Endothelial cell of umbilical vein (primary cell): ENCODE results near the gene RNF10. TPM values are rescaled to one million over a fixed set of nuclear protein-coding genes. Genes with fewer than 3 reads are reported as not detected.

Experiments used
- BruUV-seq: library from RNA; stranded (reverse); fragments of 400-500 nt; replicated peaks from 2 replicates; lab custom pipeline; 2021; lab: Mats Ljungman, UMichigan
- CTCF ChIA-PET: fragments of 300-600, 350-600 bp; sonication (Branson Sonifier 250); formaldehyde crosslinking; loops from one replicate; lab custom pipeline; 2021; ENCODE audit warnings: antibody characterized with exemption, inconsistent platforms; lab: Charles Lee
- POLR2A ChIA-PET: fragments of 300-600, 350-600 bp; sonication (Branson Sonifier 250); formaldehyde crosslinking; loops from one replicate; lab custom pipeline; 2021; ENCODE audit warnings: antibody characterized with exemption, inconsistent platforms; lab: Charles Lee
- DNase-seq: peaks from one replicate; pipeline ENCODE4 v3.0.0-alpha.2; 2011; ENCODE audit warnings: low read depth, low spot score
- FAIRE-seq: peaks from 2 replicates; lab custom pipeline; 2011; peaks lifted over from hg19 to GRCh38; lab: Jason Lieb, UNC
- H2AFZ ChIP-seq: 2 replicates; pipeline ENCODE4 v1.6.0; 2012; ENCODE audit warnings: low read depth, low read length, control low read depth, inconsistent platforms
- H3K27ac ChIP-seq: 2 replicates; pipeline ENCODE4 v1.5.1; 2011; ENCODE audit warnings: low read depth, mild to moderate bottlenecking, control low read depth, low read length, moderate library complexity; ENCODE audit not compliant: insufficient read depth
- H3K27me3 ChIP-seq, 2 experiments: 2 replicates each; pipeline versions ENCODE4 v1.6.0 to v1.6.1; 2011; ENCODE audit warnings: low read length in 2 of 2, mixed read lengths in 1 of 2; ENCODE audit not compliant: control insufficient read depth in 2 of 2, insufficient read depth in 2 of 2
- H3K36me3 ChIP-seq, 2 experiments: 2 replicates in 1 of 2; 3 replicates in 1 of 2; pipeline ENCODE4 v1.5.1; 2011; ENCODE audit warnings: low read length in 2 of 2, mild to moderate bottlenecking in 1 of 2, moderate library complexity in 1 of 2; ENCODE audit not compliant: control insufficient read depth in 2 of 2, insufficient read depth in 2 of 2; ENCODE audit errors: extremely low read depth in 1 of 2
- H3K4me1 ChIP-seq: 3 replicates; pipeline ENCODE4 v1.5.1; 2011; ENCODE audit warnings: mild to moderate bottlenecking, low read length; ENCODE audit not compliant: control insufficient read depth, insufficient read depth; ENCODE audit errors: extremely low read depth
- H3K4me2 ChIP-seq: 2 replicates; pipeline ENCODE4 v1.6.1; 2011; ENCODE audit warnings: low read length, control low read depth, mixed read lengths; ENCODE audit not compliant: insufficient read depth
- H3K4me3 ChIP-seq, 3 experiments: fragments of 200-600 bp in 1 of 3; sonication (generic), shearing (Covaris generic) in 1 of 3; replicated peaks in 1 of 3; 2 replicates each; pipeline ENCODE4 v1.5.1; 2011 to 2016; ENCODE audit warnings: control low read depth in 3 of 3, low read length in 3 of 3, mild to moderate bottlenecking in 2 of 3, inconsistent platforms in 1 of 3, low read depth in 1 of 3, moderate library complexity in 1 of 3; ENCODE audit not compliant: insufficient read depth in 1 of 3
- H3K79me2 ChIP-seq: 2 replicates; pipeline ENCODE4 v1.6.0; 2012; ENCODE audit warnings: low read length, inconsistent platforms; ENCODE audit not compliant: control insufficient read depth, insufficient read depth
- H3K9ac ChIP-seq: replicated peaks from 2 replicates; pipeline ENCODE3; 2011; ENCODE audit warnings: low read length, control low read depth; ENCODE audit not compliant: insufficient read depth; ENCODE audit errors: extremely low read depth
- H3K9me1 ChIP-seq: replicated peaks from 3 replicates; pipeline ENCODE4 v1.6.0; 2011; ENCODE audit warnings: mild to moderate bottlenecking, low read length; ENCODE audit not compliant: control insufficient read depth, insufficient read depth; ENCODE audit errors: extremely low read depth
- H3K9me3 ChIP-seq: replicated peaks from 2 replicates; pipeline ENCODE4 v1.5.1; 2012; ENCODE audit warnings: low read length, inconsistent platforms; ENCODE audit not compliant: control insufficient read depth, insufficient read depth
- H4K20me1 ChIP-seq: replicated peaks from 2 replicates; pipeline ENCODE3; 2011; ENCODE audit warnings: mild to moderate bottlenecking, low read length; ENCODE audit not compliant: control insufficient read depth, insufficient read depth; ENCODE audit errors: extremely low read depth
- CTCF ChIP-seq, 2 donors: IDR thresholded peaks; 1 replicate in 1 of 2; 2 replicates in 1 of 2; pipeline ENCODE4 v1.5.1; 2011; ENCODE audit warnings: low read length in 2 of 2, mild to moderate bottlenecking in 2 of 2, moderate library complexity in 2 of 2, control low read depth in 1 of 2, inconsistent platforms in 1 of 2, low read depth in 1 of 2; ENCODE audit not compliant: insufficient read depth in 1 of 2; ENCODE audit errors: extremely low read depth in 1 of 2
- EZH2 ChIP-seq: IDR thresholded peaks from 2 replicates; pipeline ENCODE4 v1.6.1; 2012; ENCODE audit warnings: borderline replicate concordance, low read depth, mild to moderate bottlenecking, moderate library complexity, low read length, inconsistent platforms; ENCODE audit not compliant: severe bottlenecking
- FOS ChIP-seq: IDR thresholded peaks from 2 replicates; pipeline ENCODE4 v1.6.1; 2011; ENCODE audit warnings: mild to moderate bottlenecking, low read length, moderate library complexity, borderline replicate concordance; ENCODE audit not compliant: insufficient read depth
- GATA2 ChIP-seq: IDR thresholded peaks from 2 replicates; pipeline ENCODE4 v1.7.0; 2011; ENCODE audit warnings: low read depth, mild to moderate bottlenecking, moderate library complexity, mixed read lengths, low read length; ENCODE audit not compliant: insufficient read length, insufficient read depth
- JUN ChIP-seq: IDR thresholded peaks from 2 replicates; pipeline ENCODE4 v1.6.1; 2011; ENCODE audit warnings: borderline replicate concordance, low read depth; ENCODE audit not compliant: insufficient read length, insufficient read depth
- MAX ChIP-seq: IDR thresholded peaks from 2 replicates; pipeline ENCODE4 v1.6.1; 2011; ENCODE audit not compliant: insufficient read depth, insufficient read length
- MYC ChIP-seq: IDR thresholded peaks from one replicate; pipeline ENCODE4 v1.6.1; 2011; ENCODE audit warnings: mild to moderate bottlenecking, low read depth, low read length
- POLR2A ChIP-seq: IDR thresholded peaks from 2 replicates; pipeline ENCODE4 v1.6.1; 2012; ENCODE audit warnings: low read depth, mild to moderate bottlenecking, control low read depth, low read length
- POLR2AphosphoS5 ChIP-seq: IDR thresholded peaks from 2 replicates; pipeline ENCODE4 v1.6.1; 2012; ENCODE audit warnings: low read depth, mild to moderate bottlenecking, control low read depth, low read length, moderate library complexity; ENCODE audit not compliant: insufficient read depth
- dilution Hi-C: fragments of 300-500 bp; cut with MboI; formaldehyde crosslinking; loops from one replicate; pipeline ENCODE4 v1.15.0; 2019; ENCODE audit warnings: low sequenced_read_pairs; ENCODE audit not compliant: extremely low pct_ligation_motif_present
- intact Hi-C: fragments of 100-400 bp; cut with micrococcal nuclease; formaldehyde crosslinking; loops from one replicate; pipeline ENCODE4 v1.10.0; 2022
- polyA plus RNA-seq, 4 experiments: library from polyadenylated mRNA; depleted of rRNA in 3 of 4; stranded (reverse) in 3 of 4; unstranded in 1 of 4; fragments of >200 nt; gene quantifications; 2 replicates each; pipeline versions ENCODE4 v1.2.1 to v1.2.3, GENCODE V29; 2011 to 2012; ENCODE audit warnings: missing spikeins in 1 of 4
- total RNA-seq: library from RNA; stranded (reverse); gene quantifications from 2 replicates; pipeline ENCODE4 v1.2.3, GENCODE V29; 2021

RNF10 gene
- total and polyA plus RNA-seq, 2 donors (not counting 3 experiments of a cell fraction or from before 2014, with no cell fraction given) = 120 to 236 TPM

- BruUV-seq = no TSS peak
- CTCF ChIA-PET = interaction anchor here (0.7 to 3.6 kb wide), 9 partner anchors 13 to 152 kb away, joined by 3 to 29 read pairs (median 4); partner anchors contain the start of gene COQ5
Observed at GRCh38 chr12:120496413-120497340, 37.5 kb upstream of the RNF10 start.

More at GRCh38 chr12:120496413-120497340, 37.5 kb upstream of the RNF10 start:
- H3K4me2 ChIP-seq = peak overlapping the region; percentile 98
- H2AFZ ChIP-seq = no peak overlapping the region
- no peak overlapping the region for H3K27ac ChIP-seq
- H3K4me1 ChIP-seq = peaks cover 15% of the 10 kb centered on the region
- H3K9me1 ChIP-seq = no peaks in the 10 kb centered on the region
- dilution Hi-C loops (no loop called here), intact Hi-C loops (loop anchor here (1.0 to 2.0 kb wide), 3 partner anchors 33 to 84 kb away; partner anchors contain the start of genes COQ5, COX6A1 and POP5)
- no peak for FAIRE-seq
- DNase-seq = peak; percentile 51
- peak overlapping the region; percentile 64 to 98 (median 90) for H3K4me3 ChIP-seq
- POLR2A ChIA-PET = interaction anchor here (0.6 to 2.1 kb wide), 10 partner anchors 8 to 58 kb away, joined by 3 to 24 read pairs (median 6); partner anchors contain the start of gene SRSF9
- H3K79me2 ChIP-seq = peaks cover 24% of the 10 kb centered on the region
- no peaks in the 10 kb centered on the region for H3K27me3 ChIP-seq
- TF ChIP-seq EZH2 = no peak
- TF ChIP-seq MYC = no peak
- no peak for TF ChIP-seq MAX
- no peak for TF ChIP-seq GATA2
- no peak for TF ChIP-seq CTCF (IDR thresholded peaks at IDR 0.05; ENCODE audit: extremely low read depth in 1 of 2, insufficient read depth in 1 of 2, low read depth in 1 of 2, low read length in 2 of 2)
- TF ChIP-seq POLR2AphosphoS5 = no peak
- TF ChIP-seq FOS = no peak
- no peak for TF ChIP-seq JUN
- TF ChIP-seq POLR2A = no peak
- H3K9ac ChIP-seq = peak overlapping the region; percentile 78
- H3K36me3 ChIP-seq = peaks cover 6 to 10% of the 10 kb centered on the region in 2 experiments
- no peaks in the 10 kb centered on the region for H3K9me3 ChIP-seq
- H4K20me1 ChIP-seq = peaks cover 11% of the 10 kb centered on the region
